IMR-90 (cell line): Measurements from ENCODE around the gene IFT81. TPM values are rescaled to one million over a fixed set of nuclear protein-coding genes. Genes with fewer than 3 reads are reported as not detected.

Experiments used
- ATAC-seq: fragments of 200-7000 bp; cut with Tn5 transposase; 2 replicates; pipeline ENCODE4 v1.9.1; 2020; ENCODE audit warnings: low read depth, mild to moderate bottlenecking, moderate library complexity
- BruUV-seq: library from RNA; stranded (reverse); fragments of 400-500 nt; replicated peaks from 2 replicates; lab custom pipeline; 2021; lab: Mats Ljungman, UMichigan
- CTCF ChIA-PET: fragments of 300-600 bp; formaldehyde crosslinking; extraction: SDS; loops from one replicate; lab custom pipeline; 2021; ENCODE audit warnings: antibody characterized with exemption; lab: Yijun Ruan, JAX
- POLR2A ChIA-PET: fragments of 300-600 bp; sonication (Branson Sonifier 250); formaldehyde crosslinking; loops from one replicate; lab custom pipeline; 2022; ENCODE audit warnings: antibody characterized with exemption; ENCODE audit not compliant: unreplicated experiment; lab: Charles Lee
- DNase-seq: peaks from one replicate; pipeline ENCODE4 v3.0.0; 2013
- H2AFZ ChIP-seq: replicated peaks from 2 replicates; pipeline ENCODE3; 2013; ENCODE audit warnings: low read length, mild to moderate bottlenecking; ENCODE audit not compliant: poor library complexity
- H2AK5ac ChIP-seq: 2 replicates; pipeline ENCODE4 v1.6.1; 2013; ENCODE audit warnings: low read depth, low read length, inconsistent platforms
- H2AK9ac ChIP-seq: replicated peaks from 2 replicates; pipeline ENCODE3; 2013; ENCODE audit warnings: mild to moderate bottlenecking, low read depth, low read length, moderate library complexity; ENCODE audit not compliant: poor library complexity
- H2BK120ac ChIP-seq: 2 replicates; pipeline ENCODE4 v1.6.1; 2013; ENCODE audit warnings: low read depth, low read length, inconsistent platforms
- H2BK15ac ChIP-seq: 3 replicates; pipeline ENCODE4 v1.6.1; 2013; ENCODE audit warnings: low read depth, low read length, inconsistent platforms
- H2BK20ac ChIP-seq: 2 replicates; pipeline ENCODE4 v1.6.1; 2013; ENCODE audit warnings: low read depth, mild to moderate bottlenecking, inconsistent platforms, low read length, moderate library complexity
- H2BK5ac ChIP-seq: 2 replicates; pipeline ENCODE4 v1.6.1; 2013; ENCODE audit warnings: mild to moderate bottlenecking, low read depth, low read length, inconsistent platforms; ENCODE audit not compliant: poor library complexity, severe bottlenecking
- H3K14ac ChIP-seq: replicated peaks from 2 replicates; pipeline ENCODE4 v1.6.1; 2013; ENCODE audit warnings: low read depth, low read length, inconsistent platforms
- H3K18ac ChIP-seq: 2 replicates; pipeline ENCODE4 v1.6.1; 2013; ENCODE audit warnings: low read depth, low read length, control low read depth
- H3K23ac ChIP-seq: 2 replicates; pipeline ENCODE4 v1.6.1; 2013; ENCODE audit warnings: low read depth, low read length, inconsistent platforms
- H3K27ac ChIP-seq: 2 replicates; pipeline ENCODE4 v1.5.1; 2013; ENCODE audit warnings: mild to moderate bottlenecking, control low read depth, low read length; ENCODE audit not compliant: insufficient read depth
- H3K27me3 ChIP-seq: 2 replicates; pipeline ENCODE4 v1.6.1; 2013; ENCODE audit warnings: low read length; ENCODE audit not compliant: control insufficient read depth, insufficient read depth
- H3K36me3 ChIP-seq: 2 replicates; pipeline ENCODE4 v1.6.1; 2013; ENCODE audit warnings: low read length, mixed read lengths; ENCODE audit not compliant: control insufficient read depth, insufficient read depth
- H3K4ac ChIP-seq: 2 replicates; pipeline ENCODE4 v1.6.1; 2013; ENCODE audit warnings: low read depth, low read length, inconsistent platforms
- H3K4me1 ChIP-seq: 2 replicates; pipeline ENCODE4 v1.6.1; 2013; ENCODE audit warnings: low read length, mixed read lengths; ENCODE audit not compliant: control insufficient read depth, insufficient read depth
- H3K4me2 ChIP-seq: 2 replicates; pipeline ENCODE4 v1.6.1; 2013; ENCODE audit warnings: low read depth, mild to moderate bottlenecking, control low read depth, low read length, moderate library complexity
- H3K4me3 ChIP-seq: 2 replicates; pipeline ENCODE4 v1.5.1; 2013; ENCODE audit warnings: low read depth, mild to moderate bottlenecking, control low read depth, low read length, moderate library complexity; ENCODE audit not compliant: insufficient read depth
- H3K56ac ChIP-seq: 2 replicates; pipeline ENCODE4 v1.6.1; 2013; ENCODE audit warnings: low read length, inconsistent platforms; ENCODE audit not compliant: insufficient read depth; ENCODE audit errors: extremely low read depth
- H3K79me1 ChIP-seq, 2 experiments: 2 replicates each; pipeline ENCODE4 v1.6.1; 2013; ENCODE audit warnings: low read length in 2 of 2, inconsistent platforms in 1 of 2, low read depth in 1 of 2
- H3K9ac ChIP-seq: 2 replicates; pipeline ENCODE4 v1.6.1; 2013; ENCODE audit warnings: low read depth, low read length, control low read depth
- H3K9me1 ChIP-seq: 2 replicates; pipeline ENCODE4 v1.6.1; 2013; ENCODE audit warnings: low read length, inconsistent platforms; ENCODE audit not compliant: insufficient read depth
- H3K9me3 ChIP-seq: 2 replicates; pipeline ENCODE4 v1.6.1; 2013; ENCODE audit warnings: low read length; ENCODE audit not compliant: control insufficient read depth, insufficient read depth
- H4K20me1 ChIP-seq: 2 replicates; pipeline ENCODE4 v1.6.1; 2013; ENCODE audit warnings: low read length, inconsistent platforms; ENCODE audit not compliant: insufficient read depth
- H4K5ac ChIP-seq: 2 replicates; pipeline ENCODE4 v1.6.1; 2013; ENCODE audit warnings: mild to moderate bottlenecking, low read depth, low read length, control low read depth
- H4K8ac ChIP-seq, 2 experiments: 2 replicates each; pipeline ENCODE4 v1.6.1; 2013; ENCODE audit warnings: low read depth in 2 of 2, low read length in 2 of 2, control low read depth in 1 of 2, inconsistent platforms in 1 of 2
- H4K91ac ChIP-seq: 2 replicates; pipeline ENCODE4 v1.6.1; 2013; ENCODE audit warnings: low read depth, low read length, inconsistent platforms; ENCODE audit not compliant: insufficient read depth
- BHLHE40 ChIP-seq: fragments of 150-350 bp; IDR thresholded peaks from 2 replicates; pipeline ENCODE4 v1.6.1; 2016; ENCODE audit warnings: mild to moderate bottlenecking, low read depth, low read length
- CEBPB ChIP-seq: IDR thresholded peaks from 2 replicates; pipeline ENCODE4 v1.6.1; 2012; ENCODE audit warnings: low read depth, low read length, improper control_type of control experiment
- CHD1 ChIP-seq: IDR thresholded peaks from 2 replicates; pipeline ENCODE4 v1.6.1; 2012; ENCODE audit warnings: low read depth, low read length, improper control_type of control experiment
- FOS ChIP-seq: fragments of 150-350 bp; IDR thresholded peaks from 2 replicates; pipeline ENCODE4 v1.6.1; 2016; ENCODE audit warnings: low read depth, low read length
- MAFK ChIP-seq: IDR thresholded peaks from 2 replicates; pipeline ENCODE4 v1.6.1; 2012; ENCODE audit warnings: low read depth, low read length, improper control_type of control experiment
- MXI1 ChIP-seq: IDR thresholded peaks from 2 replicates; pipeline ENCODE4 v1.6.1; 2012; ENCODE audit warnings: low read depth, mild to moderate bottlenecking, low read length, moderate library complexity, borderline replicate concordance
- NFE2L2 ChIP-seq: fragments of 150-350 bp; IDR thresholded peaks from 2 replicates; pipeline ENCODE4 v1.6.1; 2016; ENCODE audit warnings: low read depth, mild to moderate bottlenecking, low read length
- POLR2A ChIP-seq: IDR thresholded peaks from 2 replicates; pipeline ENCODE4 v1.6.1; 2012; ENCODE audit warnings: mild to moderate bottlenecking, low read depth, low read length
- RAD21 ChIP-seq: IDR thresholded peaks from 2 replicates; pipeline ENCODE4 v1.6.1; 2012; ENCODE audit warnings: low read length, improper control_type of control experiment
- RFX5 ChIP-seq: IDR thresholded peaks from 2 replicates; pipeline ENCODE4 v1.8.0; 2012; ENCODE audit warnings: low read depth, mild to moderate bottlenecking, low read length, moderate library complexity
- SMC3 ChIP-seq: fragments of 150-350 bp; IDR thresholded peaks from 2 replicates; pipeline ENCODE4 v1.6.1; 2016; ENCODE audit warnings: low read depth, mild to moderate bottlenecking, antibody characterized with exemption, low read length, moderate library complexity
- WGBS, 2 experiments: methylation state at CpG; one replicate each; pipeline versions ENCODE4 v1.1.5 to v1.1.7; 2013; ENCODE audit warnings: missing lambda C conversion rate in 2 of 2; ENCODE audit not compliant: insufficient read length in 1 of 2; ENCODE audit errors: extremely low coverage in 2 of 2; 5-methylcytosine and 5-hydroxymethylcytosine counted together
- dilution Hi-C: fragments of 300-500 bp; cut with HindIII; formaldehyde crosslinking; loops from one replicate; pipeline ENCODE4 v1.14.3; 2018; ENCODE audit warnings: low sequenced_read_pairs; ENCODE audit not compliant: unreplicated experiment
- in situ Hi-C: fragments of 300-500 bp; cut with MboI; formaldehyde crosslinking; loops from 3 replicates; pipeline ENCODE4 v1.14.3; 2019; ENCODE audit warnings: low sequenced_read_pairs, inconsistent platforms, mixed read lengths
- intact Hi-C: fragments of 100-400 bp; cut with micrococcal nuclease; formaldehyde crosslinking; loops from 2 replicates; pipeline ENCODE4 v1.10.0; 2022
- polyA plus RNA-seq, 3 experiments: library from polyadenylated mRNA; depleted of rRNA; stranded (reverse); fragments of >200 nt; gene quantifications; 2 replicates each; pipeline ENCODE4 v1.2.3, GENCODE V29; 2012; ENCODE audit warnings: low replicate concordance in 1 of 3
- total RNA-seq: library from RNA; depleted of rRNA; stranded (reverse); fragments of >200 nt; gene quantifications from 2 replicates; pipeline ENCODE4 v1.2.3, GENCODE V29; 2012
- TF ChIP-seq, protein P1 (sequence below): conservative IDR thresholded peaks from 2 replicates; pipeline ENCODE4 v1.5.1; 2012; ENCODE audit warnings: mild to moderate bottlenecking, low read depth, low read length, improper control_type of control experiment
- TF ChIP-seq, protein P2 (sequence below): fragments of 150-350 bp; IDR thresholded peaks from 2 replicates; pipeline ENCODE4 v1.6.1; 2017; ENCODE audit warnings: mild to moderate bottlenecking, antibody characterized with exemption, low read length, low read depth

The IFT81 gene
- total and polyA plus RNA-seq, 2 of the 4 experiments (the other 2 are of a cell fraction), result 6.1 to 8.1 TPM

DNA sequence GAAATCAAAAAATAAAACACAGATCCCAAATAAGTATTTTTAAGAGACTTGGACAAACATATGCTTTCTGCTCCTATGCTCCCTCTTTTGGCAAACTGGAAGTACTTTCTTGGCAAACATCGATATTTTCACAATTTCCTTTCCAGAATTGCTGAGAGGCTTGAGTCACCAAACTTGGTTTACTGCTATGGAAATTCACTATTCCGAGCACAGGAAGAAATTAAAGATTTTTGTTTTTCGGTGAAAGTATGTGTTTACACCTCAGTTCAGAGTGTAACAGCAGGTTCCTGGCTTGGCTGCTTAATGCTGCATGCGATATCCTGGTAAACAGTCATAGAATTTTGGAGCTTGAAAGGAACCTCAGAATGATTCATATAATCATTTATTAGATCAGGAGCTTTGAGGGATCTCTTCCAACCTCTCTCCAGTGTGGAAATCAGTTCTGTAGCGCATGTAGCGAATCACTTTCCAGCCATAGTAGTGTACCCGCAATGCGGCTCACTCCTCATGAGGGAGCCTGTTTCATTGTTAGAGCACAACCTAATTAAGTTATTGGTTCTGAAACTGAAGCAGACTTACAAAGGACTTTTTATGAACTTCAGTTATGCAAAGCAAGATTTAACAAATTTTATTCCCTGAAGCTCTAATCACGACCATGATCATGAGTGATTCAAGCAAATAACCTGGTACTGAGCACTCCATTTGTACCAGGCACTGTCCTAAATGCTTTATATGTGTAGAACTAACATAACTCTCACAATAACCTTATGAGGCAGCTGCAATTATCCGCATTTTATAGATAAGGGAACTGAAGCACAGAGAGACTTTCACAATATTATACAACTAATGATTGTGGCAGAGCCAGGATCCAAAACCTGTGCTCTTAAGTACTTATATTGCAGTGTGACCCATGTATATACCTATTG is 100.5 kb downstream of the IFT81 start:
- dilution Hi-C loops, result no loop called here
- TF ChIP-seq MXI1, result no peak
- TF ChIP-seq RFX5, result no peak
- TF ChIP-seq SMC3, result peak; percentile 70
- no peak for TF ChIP-seq POLR2A
- TF ChIP-seq CEBPB, result peak; percentile 32; the same call in 1 of the 2 replicates
- TF ChIP-seq, protein P1, sequence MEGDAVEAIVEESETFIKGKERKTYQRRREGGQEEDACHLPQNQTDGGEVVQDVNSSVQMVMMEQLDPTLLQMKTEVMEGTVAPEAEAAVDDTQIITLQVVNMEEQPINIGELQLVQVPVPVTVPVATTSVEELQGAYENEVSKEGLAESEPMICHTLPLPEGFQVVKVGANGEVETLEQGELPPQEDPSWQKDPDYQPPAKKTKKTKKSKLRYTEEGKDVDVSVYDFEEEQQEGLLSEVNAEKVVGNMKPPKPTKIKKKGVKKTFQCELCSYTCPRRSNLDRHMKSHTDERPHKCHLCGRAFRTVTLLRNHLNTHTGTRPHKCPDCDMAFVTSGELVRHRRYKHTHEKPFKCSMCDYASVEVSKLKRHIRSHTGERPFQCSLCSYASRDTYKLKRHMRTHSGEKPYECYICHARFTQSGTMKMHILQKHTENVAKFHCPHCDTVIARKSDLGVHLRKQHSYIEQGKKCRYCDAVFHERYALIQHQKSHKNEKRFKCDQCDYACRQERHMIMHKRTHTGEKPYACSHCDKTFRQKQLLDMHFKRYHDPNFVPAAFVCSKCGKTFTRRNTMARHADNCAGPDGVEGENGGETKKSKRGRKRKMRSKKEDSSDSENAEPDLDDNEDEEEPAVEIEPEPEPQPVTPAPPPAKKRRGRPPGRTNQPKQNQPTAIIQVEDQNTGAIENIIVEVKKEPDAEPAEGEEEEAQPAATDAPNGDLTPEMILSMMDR, result peak; percentile 77
- no peak for TF ChIP-seq CHD1
- no peak for TF ChIP-seq BHLHE40
- no peak for TF ChIP-seq MAFK
- TF ChIP-seq FOS, result peak; percentile 3; the same call in 1 of the 2 replicates
- no peak for TF ChIP-seq NFE2L2
- TF ChIP-seq RAD21, result peak; percentile 72
- TF ChIP-seq, protein P2, sequence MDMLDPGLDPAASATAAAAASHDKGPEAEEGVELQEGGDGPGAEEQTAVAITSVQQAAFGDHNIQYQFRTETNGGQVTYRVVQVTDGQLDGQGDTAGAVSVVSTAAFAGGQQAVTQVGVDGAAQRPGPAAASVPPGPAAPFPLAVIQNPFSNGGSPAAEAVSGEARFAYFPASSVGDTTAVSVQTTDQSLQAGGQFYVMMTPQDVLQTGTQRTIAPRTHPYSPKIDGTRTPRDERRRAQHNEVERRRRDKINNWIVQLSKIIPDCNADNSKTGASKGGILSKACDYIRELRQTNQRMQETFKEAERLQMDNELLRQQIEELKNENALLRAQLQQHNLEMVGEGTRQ, result no peak

More for the DNA sequence above, 100.5 kb downstream of the IFT81 start:
- Histone ChIP-seq H3K4me2 (peak overlapping the region; percentile 81; the same call in 1 of the 2 replicates), H2BK120ac (peak overlapping the region; percentile 76; the same call in 1 of the 2 replicates), H2BK5ac (peak overlapping the region; percentile 88), H3K79me1 (no peaks in the 10 kb centered on the region), H3K27ac (peak overlapping the region; percentile 73; the same call in 1 of the 2 replicates), H2AK5ac (no peak overlapping the region), H4K5ac (peak overlapping the region; percentile 42), H2AFZ (no peak overlapping the region), H3K4ac (peak overlapping the region; percentile 61), H4K91ac (peak overlapping the region; percentile 42; the same call in 1 of the 2 replicates), H3K14ac (peak overlapping the region; percentile 75; the same call in 1 of the 2 replicates), H3K36me3 (no peaks in the 10 kb centered on the region; the same call in 1 of the 2 replicates), H3K4me3 (peak overlapping the region; percentile 25; the same call in 1 of the 2 replicates), H3K18ac (peak overlapping the region; percentile 75; the same call in 1 of the 2 replicates), H4K20me1 (0 out of 2 replicates have a peak, but pooled peaks cover 3% of the 10 kb centered on the region), H3K27me3 (no peaks in the 10 kb centered on the region), H2BK15ac (0 out of 3 replicates have a peak overlapping the region, but pooled peaks have one; percentile 32), H3K9me3 (no peaks in the 10 kb centered on the region), H3K9me1 (no peaks in the 10 kb centered on the region; the same call in 1 of the 2 replicates), H3K9ac (peak overlapping the region; percentile 33; the same call in 1 of the 2 replicates), H3K4me1 (peaks cover 5% of the 10 kb centered on the region; the same call in 1 of the 2 replicates), H3K56ac (peak overlapping the region; percentile 55; the same call in 1 of the 2 replicates), H3K23ac (0 out of 2 replicates have a peak overlapping the region, but pooled peaks have one; percentile 53), H4K8ac (peak overlapping the region in 1 of 2 experiments; percentile 73; a peak in 2 of 4 replicates), H2AK9ac (no peak overlapping the region), H2BK20ac (peak overlapping the region; percentile 59)
- peak; percentile 89 for DNase-seq
- peak; percentile 90 for ATAC-seq
- no TSS peak for BruUV-seq
- whole genome bisulfite sequencing, 2 experiments, result no CpG with 5 or more reads among the region's 10 CpGs
- ChIA-PET POLR2A (no interaction called here), CTCF (interaction anchor here (0.6 to 1.9 kb wide), 12 partner anchors 10 to 207 kb away, joined by 3 to 11 read pairs (median 4); no protein-coding TSS in a partner anchor)
- in situ Hi-C loops, result no loop called here
- intact Hi-C loops, result loop anchor here (1.0 to 5.0 kb wide), 3 partner anchors 57 to 124 kb away; partner anchors contain the start of gene ATP2A2
